HG03280 (cell line): Measurements from ENCODE around the gene FCER2.
A peak's percentile ranks its signal among the peaks of the same experiment; 100 is the strongest.

Source experiments
- ATAC-seq: cut with Tn5 transposase; IDR thresholded peaks from one replicate; pipeline ENCODE4 v1.9.1; 2021; ENCODE audit warnings: mild to moderate bottlenecking, moderate library complexity; ENCODE audit not compliant: unreplicated experiment

FCER2 gene

DNA sequence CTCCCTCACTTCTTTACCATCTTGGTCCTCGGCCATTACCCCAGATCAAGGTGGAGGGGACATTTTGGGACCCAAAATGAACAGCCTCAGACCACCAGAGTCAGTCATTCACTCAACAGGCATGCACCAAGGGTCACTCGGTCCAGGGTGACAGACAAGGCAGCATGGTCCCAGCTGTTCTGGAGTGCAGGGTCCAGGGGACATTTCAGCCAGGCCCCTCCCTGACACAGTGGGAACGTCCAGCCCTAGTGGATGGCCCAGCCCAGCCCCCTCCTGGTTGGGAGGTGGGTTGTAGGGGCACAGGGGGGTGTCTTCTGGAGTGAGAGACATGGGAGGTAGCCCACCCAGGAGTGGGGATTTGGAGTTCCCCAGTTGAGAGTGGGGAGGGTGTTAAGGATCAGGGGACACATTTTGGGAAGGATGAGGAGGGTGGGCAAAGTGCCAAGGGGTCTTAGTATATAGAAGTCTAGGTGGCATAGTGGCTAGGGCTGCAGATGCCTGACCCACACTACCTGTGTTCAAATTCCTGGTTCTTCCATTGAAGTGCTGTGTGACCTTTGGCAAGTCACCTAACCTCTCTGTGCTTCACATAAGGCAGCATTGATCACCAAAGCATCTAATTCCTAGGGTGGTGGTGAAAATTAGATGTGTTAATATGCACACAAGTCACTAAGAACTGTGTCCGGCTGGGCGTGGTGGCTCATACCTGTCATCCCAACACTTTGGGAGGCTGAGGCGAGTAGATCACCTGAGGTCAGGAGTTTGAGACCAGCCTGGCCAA lies 2.5 kb upstream of the FCER2 start:
- ATAC-seq: no peak

DNA sequence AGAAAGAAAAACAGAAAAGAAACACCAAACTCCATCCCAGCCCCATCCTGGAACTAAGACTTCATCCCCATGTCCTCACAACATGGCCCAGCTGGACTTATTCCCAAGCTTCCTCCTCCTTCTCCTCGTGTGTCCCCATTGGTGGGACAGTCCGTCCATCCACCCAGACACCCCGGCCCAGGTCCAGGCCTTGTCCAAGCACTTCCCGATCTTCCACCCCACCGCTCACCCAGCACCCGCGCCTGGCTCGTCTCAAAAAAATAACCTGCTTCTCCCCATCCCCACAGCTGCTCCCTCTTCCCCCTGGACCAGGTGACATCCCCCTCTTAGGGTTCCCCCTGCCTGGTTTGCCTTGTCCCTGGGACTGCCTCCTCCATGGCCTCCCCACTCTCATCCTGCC lies 1.4 kb upstream of the FCER2 start:
- ATAC-seq: no peak

DNA sequence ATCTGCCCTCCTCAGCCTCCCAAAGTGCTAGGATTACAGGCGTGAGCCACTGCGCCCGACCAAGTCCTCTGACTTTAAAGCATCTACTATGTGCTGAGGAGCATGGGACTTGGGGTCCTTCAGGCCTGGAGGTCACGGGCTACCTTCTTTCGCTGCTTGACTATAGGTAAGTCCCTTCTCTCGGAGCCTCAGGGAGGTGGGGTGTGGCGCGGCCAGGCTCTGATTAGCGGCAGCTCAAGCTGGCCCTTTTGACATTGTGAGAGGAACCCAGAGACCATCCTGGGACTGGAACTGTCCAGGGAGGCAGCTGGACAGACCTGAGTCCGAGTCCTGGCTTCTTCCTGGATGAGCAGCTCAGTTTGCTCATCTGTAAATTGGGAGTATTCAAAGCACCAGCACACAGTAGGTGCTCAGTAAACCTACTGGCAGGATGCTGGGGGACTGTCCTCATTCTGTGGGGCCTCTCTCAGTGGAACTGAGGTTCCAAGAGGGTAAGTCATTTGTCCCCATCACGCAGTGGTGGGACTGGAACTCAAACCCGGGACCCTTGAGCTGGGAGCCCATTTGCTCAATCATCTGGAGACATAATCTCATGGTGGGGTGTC lies 780 bp downstream of the FCER2 start:
- no peak for ATAC-seq

- ATAC-seq: no peak
Observed at GRCh38 chr19:7699417-7700401, 2.2 kb downstream of the FCER2 start.

GRCh38 chr19:7699003-7699402 lies 2.9 kb downstream of the FCER2 start:
- ATAC-seq: no peak

- ATAC-seq: no peak
Observed at GRCh38 chr19:7698583-7698982, 3.3 kb downstream of the FCER2 start.

GRCh38 chr19:7697721-7698287 lies 4.1 kb downstream of the FCER2 start:
- no peak for ATAC-seq

- no peak for ATAC-seq
Observed at GRCh38 chr19:7694499-7694898, 7.4 kb downstream of the FCER2 start.

GRCh38 chr19:7692417-7693088 lies 9.4 kb downstream of the FCER2 start:
- no peak for ATAC-seq

DNA sequence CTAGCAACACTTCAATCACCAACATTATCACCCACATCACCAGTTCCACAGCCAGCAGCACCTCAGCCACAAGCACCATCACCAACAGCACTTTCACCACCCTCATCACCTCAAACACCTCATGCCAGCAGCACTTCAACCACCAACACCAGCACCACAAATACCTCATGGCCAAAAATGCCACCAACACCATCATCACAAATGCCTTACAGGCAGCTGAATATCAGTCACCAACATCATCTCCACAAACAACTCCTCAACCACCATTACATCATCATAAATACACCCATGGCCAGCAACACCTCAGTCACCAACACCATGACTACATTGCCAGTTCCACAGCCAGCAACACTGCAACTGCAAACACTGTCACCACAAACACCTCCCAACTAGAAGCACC lies 10.4 kb downstream of the FCER2 start:
- no peak for ATAC-seq

DNA sequence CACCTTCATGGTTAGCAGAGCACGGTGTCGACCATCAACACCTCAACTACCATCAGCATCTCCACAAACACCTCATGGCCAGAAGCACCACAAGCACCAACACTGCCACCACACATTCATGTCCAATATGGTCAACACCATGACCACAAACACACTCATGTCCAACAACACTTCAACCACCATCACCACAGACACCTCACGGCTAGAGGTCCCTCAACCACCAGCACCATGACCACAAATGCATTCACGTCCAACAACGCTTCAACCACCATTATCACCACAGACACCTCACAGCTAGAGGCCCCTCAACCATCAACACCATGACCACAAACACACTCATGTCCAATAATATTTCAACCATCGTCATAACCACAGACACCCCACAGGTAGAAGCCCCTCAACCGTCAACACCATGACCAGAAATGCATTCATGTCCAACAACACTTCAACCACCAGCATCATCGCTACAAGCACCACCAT lies 11.1 kb downstream of the FCER2 start:
- ATAC-seq: no peak

- ATAC-seq: no peak
Observed at GRCh38 chr19:7689165-7689564, 12.8 kb downstream of the FCER2 start.

DNA sequence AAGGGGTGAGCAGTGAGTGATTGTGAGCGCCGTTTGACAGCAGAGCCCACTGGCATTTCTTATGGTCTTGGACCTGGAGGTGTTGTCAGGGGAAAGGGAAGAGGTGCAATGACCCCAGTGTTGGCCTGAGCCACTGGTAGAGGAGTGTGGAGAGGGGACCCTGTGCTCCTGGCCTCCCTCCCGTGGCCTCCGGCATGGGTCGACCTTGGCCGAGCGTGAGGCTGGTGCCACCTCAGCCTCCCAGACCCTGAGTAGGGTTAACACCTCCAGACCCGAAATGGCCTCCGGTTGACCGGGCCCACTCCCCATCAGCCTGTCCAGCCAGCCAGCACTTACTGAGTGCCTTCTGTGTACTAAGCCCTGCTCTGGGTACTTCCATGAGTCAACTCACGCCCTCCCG lies 14.8 kb downstream of the FCER2 start:
- ATAC-seq: no peak

DNA sequence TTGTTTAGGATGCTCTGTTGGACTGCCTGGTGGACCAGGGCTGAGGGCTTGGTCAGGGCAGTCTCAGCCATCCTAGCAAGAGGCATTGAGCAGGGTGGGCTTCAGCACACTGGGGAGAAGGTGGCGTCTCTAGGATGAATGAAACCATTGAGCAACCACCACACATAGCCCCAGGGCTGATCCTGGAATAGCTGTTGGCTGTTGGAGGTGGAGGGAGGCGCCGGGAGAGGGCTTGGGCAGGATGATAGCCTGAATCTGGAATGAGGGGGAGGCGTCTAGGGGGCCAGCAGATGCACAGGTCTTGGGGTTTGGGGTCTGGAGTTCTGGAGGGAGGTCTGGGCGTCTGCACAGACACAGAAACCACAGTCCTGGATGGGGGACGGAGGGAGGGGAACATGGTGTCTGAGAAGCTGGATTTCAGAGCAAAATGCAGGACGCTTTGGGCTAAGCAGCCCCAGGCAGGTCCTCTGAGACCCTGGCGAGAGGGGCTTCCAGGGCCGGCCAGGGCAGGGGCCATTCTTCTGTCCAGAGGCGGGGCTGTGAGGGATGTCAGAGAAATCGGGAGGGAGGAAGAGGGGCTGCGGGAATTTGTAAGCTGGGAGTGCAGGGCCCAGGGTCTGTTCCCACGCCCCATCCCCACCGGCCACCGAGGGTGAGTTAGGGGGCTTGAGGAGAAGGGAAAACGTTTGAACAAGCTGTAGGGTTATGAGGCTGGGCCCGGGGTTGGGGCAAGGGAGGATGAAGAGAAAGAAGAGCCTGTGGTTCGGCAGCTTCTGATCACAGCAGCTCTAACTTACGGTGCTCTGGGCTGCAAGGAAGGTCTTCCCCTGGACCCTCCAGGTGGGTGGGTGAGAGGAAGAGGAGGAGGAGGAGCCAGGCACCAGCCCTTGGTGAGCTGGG lies 16.1 kb downstream of the FCER2 start:
- no peak for ATAC-seq

DNA sequence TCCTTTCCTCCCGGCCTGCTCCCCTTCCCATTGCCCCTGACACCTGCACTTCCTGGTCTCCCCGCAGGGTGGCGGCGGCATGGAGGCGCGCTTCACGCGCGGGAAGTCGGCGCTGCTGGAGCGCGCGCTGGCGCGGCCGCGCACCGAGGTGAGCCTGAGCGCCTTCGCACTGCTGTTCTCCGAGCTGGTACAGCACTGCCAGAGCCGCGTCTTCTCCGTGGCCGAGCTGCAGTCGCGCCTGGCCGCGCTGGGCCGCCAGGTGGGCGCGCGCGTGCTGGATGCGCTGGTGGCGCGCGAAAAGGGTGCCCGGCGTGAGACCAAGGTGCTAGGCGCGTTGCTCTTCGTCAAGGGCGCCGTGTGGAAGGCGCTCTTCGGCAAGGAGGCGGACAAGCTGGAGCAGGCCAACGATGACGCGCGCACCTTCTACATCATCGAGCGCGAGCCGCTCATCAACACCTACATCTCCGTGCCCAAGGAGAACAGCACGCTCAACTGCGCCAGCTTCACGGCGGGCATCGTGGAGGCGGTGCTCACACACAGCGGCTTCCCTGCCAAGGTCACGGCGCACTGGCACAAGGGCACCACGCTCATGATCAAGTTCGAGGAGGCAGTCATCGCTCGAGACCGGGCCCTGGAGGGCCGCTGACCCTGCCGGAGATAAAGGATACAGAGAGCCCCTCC lies 19.6 kb downstream of the FCER2 start:
- ATAC-seq: no peak

DNA sequence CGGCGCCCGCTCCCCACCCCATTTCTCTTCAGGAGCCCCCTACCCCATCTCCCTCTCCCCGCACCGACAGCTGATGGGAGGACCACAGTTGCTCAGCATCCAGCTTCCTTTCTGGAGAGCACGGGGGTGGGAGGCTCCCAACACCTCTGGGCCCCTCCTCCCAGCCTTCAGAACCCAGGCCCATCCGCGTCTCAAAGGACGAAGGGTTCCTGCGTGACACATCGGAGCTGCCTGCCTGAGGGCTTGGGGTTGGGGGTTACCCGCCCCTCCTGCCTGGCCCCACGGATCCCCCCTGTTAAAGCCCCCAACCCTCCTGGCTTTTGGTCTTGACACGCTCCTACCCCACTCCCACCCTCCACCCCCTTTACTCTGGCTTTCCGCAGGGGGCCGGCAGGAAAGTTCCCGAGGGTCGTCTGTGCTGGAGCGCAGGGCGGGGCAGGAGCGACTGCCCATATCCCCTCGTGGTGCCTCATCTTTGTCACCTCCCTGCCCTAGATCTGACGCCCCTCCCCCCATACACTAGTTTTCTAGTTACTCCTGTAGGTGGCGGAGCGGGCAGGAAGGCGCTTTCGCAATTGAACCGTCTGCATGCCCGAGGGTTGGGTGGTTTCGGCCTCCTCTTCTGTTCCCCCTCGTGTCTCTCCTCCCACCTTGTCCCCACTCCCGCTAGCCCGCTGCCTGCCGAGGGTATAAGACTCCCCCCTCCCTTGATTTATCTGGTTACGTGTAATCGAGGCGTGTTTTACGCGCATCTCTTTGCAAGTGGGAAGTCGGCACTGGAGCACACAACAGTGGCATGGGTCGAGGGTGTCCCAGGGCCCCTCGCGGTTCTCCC lies 20.4 kb downstream of the FCER2 start:
- ATAC-seq: peak; percentile 14

- peak; percentile 64 for ATAC-seq
Observed at GRCh38 chr19:7680606-7681339, 21.2 kb downstream of the FCER2 start, which contains the start of gene TRAPPC5. TRAPPC5 (plus strand) TSS chr19:7680833; CDS start chr19:7682254, 1,421 bp downstream.
